GM18870 (cell line): ENCODE results near the gene PAK2.
"Not testable (repeated sequence)": the region's sequence is repeated elsewhere in the genome, so short reads cannot be mapped to it uniquely, and the experiment has no call there.

Experiments
- ATAC-seq: cut with Tn5 transposase; IDR thresholded peaks from one replicate; pipeline ENCODE4 v1.9.1; 2021; ENCODE audit warnings: moderate library complexity; ENCODE audit not compliant: unreplicated experiment

Gene PAK2

DNA sequence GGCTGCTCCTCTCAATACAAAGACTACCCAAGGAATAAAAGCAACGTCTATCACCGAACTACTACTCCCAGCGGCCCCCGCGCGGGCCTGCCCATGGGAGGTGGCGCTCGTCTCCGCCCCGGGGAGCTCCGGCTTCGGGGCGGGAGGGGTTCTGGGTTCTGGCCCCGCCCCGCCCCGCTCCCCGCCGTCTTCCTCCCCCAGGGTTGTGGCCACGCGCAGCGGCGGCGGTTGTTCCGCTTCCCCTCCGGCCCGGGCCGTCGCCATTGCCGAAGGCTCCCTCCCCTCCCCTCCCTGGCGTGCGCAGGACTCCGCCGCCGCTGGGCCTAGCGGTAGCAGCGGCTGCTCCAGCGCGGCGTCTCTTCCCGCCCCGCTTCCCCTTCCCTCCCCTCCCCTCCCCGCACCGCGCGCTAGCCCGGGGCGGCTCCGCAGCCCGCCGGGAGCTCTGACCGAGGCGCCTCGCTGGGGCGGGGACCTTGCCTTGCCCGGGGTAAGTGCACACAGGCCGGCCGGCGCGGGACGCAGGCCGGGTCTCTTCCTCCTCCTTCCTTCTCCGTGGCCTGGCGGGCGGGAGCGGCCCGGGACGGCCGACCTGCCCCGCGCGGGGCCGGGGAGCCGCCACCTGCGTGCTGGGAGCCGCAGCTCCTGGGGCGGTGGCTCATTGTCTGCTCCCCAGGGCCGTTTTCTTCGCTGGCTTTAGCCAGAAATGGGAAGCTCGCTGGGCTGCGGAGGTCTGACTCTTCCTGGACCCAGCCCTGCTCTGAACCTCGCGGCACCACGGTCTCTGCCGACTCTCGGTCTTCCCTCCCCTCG is at the start of gene PAK2:
TSS of gene PAK2 (plus strand) at position 187 of the 810 bp plus-strand sequence. CDS start 42,790 bp downstream, outside the sequence.
- peak; percentile 66 for ATAC-seq

DNA sequence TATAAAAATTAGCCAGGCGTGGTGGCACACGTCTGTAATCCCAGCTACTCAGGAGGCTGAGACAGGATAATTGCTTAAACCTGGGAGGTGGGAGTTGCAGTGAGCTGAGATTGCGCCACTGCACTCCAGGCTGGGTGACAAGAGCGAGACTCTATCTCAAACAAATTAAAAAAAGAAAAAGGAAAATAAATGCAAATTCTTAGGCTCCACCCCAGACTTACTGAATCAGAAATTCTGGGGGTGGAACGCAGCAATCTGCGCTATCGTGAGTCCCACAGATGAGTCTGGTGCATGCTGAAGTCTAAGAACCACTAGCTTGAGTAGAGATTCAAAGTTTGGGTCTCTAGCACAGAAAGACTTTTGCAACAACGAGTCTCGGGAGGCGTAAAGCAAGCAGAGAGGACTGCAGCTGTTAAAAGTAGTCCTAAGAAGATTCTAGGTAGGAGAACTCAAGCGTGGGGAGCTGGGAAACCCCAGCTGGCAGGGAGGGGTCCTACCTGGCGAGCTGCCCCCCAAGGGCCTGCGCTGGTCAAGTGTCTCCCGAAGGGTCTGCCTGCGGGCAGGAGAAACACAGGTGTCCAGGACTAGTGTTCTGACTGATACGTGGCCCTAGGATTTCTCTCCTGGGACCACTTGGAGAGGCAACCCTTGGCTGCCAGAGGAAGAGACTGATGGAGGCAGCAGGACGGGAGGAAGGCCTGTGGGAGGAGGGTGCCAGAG is 49.6 kb upstream of the PAK2 start:
- no peak for ATAC-seq

DNA sequence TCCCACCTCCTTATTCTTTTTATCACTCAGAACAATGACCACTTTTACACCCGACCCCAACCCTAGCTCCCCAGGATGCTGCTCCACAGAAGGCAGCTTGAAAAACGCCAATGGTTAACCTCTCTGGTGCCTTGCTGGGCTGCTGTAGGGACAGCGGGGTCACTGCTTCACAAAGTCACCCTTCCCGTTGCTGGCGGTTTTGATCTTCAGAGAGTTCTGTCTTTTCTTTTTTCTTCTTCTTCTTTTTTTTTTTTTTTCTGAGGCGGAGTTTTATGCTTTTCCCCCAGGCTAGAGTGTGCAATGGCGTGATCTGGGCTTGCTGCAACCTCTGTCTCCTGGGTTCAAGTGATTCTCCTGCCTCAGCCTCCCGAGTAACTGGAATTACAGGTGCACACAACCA is 48.3 kb upstream of the PAK2 start:
- ATAC-seq, result no peak

DNA sequence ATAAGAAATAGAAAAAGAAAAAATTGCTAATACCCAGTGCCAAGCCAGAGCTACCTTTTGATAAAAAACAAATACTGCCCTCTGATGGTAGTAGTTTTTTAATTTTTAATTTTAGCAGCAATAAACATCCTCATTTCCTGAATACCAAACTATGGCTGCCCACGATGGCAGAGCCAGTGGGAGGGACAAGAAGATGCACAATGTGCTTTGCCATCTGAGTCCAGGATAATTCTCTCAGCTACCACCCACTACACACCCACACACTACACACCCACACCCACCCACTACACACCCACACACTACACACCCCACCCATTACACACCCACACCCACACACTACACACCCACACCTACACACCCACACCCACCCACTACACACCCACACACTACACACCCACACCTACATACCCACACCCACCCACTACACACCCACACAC is 45.4 kb upstream of the PAK2 start:
- ATAC-seq, result no peak

DNA sequence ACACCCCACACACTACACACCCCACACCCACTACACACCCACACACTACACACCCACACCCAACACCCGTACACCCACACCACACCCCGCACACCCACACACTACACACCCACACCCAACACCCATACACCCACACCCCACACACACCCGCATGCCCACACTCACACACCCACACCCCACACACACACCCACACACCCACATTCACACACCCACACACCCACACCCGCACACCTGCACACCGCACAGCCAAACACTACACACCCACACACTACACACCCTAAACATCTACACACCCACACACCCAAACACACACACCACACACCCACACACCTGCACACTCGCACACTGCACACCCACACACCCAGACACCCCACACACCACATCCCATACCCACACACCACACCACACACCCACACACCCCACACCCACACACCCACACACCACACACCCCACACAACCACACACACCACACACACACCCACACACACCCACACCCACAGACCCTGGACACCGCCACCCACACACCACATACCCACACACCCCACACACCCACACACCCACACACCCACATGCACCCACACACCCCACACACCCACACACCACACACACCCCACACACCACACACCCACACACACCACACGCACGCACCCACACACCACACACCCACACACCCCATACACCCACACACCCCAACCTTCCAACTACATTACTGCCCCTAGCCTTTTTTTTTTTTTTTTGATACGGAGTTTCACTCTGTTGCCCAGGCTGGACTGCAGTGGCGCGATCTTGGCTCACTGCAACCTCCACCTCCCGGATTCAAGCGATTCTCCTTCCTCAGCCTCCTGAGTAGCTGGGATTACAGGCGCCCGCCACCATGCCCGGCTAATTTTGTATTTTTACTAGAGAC is 44.5 kb upstream of the PAK2 start:
- ATAC-seq, result no peak

DNA sequence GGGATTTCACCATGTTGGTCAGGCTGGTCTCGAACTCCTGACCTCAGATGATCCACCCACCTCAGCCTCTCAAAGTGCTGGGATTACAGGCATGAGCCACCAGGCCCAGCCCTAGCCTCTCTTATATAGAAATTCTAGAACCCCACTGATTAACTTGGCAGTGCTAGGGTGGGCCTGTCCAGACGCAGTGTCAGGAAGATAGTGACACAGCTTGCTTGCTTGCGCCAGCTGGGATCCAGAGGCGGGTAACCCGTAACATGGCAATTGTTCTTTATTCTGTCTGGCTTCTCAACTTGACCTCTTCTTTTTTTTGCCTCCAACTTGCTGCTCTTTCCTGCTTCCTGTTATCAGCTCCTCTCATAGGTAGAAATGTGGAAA is 43.8 kb upstream of the PAK2 start:
- no peak for ATAC-seq

DNA sequence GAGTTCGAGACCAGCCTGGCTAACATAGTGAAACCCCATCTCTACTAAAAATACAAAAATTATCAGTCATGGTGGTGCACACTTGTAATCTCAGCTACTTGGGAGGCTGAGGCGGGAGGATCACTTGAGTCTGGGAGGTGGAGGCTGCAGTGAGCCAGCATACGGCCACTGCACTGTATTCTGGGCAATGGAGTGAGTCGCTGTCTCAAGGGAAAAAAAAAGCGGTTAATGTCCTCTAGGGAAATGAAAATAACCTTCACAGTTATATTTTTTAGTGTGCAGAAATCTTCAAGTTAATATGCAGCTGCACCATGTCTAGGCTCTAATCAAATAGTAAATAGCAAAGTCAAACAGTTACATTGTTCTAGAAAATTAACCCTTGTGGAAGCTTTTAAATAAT is 42.4 kb upstream of the PAK2 start:
- ATAC-seq, result no peak

DNA sequence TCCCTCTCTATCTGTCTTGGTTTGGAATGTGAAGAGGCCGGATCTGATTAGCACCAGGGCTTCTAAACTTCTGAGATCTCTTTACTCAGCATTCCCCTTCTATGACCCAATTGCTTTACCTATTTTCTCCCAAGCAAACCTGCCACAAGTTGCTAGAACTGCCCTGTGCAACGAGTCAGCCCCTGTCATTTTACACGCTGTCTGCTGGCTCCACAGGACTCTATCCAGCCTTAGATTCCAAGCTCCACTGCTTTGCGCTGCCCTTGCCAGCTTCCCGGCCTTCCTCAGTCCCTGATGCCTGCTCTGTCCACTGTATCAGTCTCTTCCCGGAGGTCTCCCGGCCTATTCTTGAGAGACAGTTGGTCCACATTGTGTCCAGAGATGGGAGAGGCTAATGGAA is 39.9 kb upstream of the PAK2 start:
- no peak for ATAC-seq

DNA sequence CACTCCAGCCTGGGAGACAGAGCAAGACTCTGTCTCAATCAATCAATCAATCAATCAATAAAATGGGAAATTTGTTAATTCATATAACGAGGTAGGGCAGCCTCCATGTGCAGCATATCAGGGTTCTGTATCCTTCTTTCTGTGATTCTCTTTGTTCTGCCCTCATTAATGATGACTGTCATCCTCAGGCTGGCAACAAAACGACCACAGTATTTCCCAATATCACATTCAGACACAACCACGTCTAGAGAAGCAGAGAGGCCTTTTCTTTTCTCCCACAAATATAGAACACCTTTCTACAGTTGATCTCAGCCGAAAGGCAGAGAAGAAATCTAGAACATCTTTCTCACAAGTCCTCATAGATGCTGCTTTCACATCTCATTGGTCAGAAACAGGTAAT is 38.9 kb upstream of the PAK2 start:
- ATAC-seq, result no peak

DNA sequence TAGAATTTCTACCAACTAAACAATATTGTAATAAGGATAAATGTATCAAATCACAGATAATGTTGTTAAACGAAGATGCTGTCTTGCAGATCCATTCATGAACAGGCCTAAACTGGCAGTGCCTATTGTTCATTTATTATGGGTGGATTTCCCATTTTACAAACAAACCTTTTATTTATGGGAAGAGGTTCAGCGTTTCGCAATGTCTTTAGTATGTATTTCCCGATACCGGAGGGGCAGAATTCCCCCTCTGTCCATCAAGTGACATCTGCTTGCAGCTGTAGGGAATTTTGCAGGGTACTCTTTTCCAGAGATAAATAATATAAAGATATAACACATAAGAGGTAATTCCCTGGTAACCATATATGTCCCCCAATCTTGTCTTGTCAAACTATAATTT is 33.3 kb upstream of the PAK2 start:
- ATAC-seq, result no peak

DNA sequence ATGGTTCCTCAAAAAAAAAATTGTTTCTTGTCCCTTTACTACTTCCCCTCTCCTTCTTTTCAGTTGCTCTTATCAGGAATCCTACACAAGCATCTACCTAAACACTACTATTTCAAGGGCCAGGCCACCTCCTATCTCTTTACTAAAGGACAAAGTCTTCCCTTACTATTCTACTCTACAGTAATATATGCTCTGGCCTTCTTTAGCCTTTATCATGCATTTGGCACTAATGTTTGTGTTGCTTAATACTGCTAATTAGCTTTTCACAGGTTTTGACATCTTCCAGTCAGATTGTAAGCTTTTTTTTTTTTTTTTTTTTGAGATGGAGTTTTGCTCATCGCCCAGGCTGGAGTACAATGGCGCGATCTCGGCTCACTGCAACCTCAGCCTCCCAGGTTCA is 32.9 kb upstream of the PAK2 start:
- no peak for ATAC-seq

DNA sequence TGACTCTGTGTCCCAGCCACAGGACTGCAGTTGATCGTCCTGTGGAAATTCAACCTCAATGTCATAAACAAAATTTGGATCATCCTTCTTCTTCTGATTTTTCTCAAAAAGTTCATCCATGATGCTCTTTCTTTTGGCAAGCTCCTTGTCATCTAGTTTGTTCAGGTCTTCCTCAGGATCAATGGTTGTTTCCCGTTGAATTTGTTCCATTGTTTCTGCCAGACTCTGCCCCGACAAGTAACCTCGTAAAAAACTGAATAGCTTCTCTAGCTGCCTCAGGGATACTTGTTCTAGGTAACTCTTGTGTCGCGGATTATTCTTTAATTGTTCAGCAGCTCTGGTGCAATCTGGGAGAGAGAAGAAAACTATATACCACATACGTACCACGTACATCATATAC is 32.1 kb upstream of the PAK2 start:
- ATAC-seq, result no peak

DNA sequence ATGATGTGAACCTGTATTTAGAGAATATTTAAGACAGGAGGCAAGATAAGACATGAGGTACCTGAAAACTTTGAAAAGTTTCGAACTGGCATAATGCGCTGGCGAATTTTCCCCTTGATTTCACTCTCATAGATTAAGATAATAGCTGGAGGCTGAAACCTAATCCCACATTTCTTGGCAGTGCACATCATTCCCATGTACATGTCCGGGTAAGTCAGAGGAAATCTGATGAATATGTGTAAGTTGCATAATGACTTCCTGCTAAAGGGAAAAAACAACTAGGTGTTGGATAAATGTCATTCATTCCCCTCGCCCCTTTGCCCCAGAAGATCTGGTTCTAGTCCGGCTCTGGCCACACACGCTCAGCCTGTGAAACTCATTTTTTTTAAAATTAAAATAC is 31.2 kb upstream of the PAK2 start:
- no peak for ATAC-seq

DNA sequence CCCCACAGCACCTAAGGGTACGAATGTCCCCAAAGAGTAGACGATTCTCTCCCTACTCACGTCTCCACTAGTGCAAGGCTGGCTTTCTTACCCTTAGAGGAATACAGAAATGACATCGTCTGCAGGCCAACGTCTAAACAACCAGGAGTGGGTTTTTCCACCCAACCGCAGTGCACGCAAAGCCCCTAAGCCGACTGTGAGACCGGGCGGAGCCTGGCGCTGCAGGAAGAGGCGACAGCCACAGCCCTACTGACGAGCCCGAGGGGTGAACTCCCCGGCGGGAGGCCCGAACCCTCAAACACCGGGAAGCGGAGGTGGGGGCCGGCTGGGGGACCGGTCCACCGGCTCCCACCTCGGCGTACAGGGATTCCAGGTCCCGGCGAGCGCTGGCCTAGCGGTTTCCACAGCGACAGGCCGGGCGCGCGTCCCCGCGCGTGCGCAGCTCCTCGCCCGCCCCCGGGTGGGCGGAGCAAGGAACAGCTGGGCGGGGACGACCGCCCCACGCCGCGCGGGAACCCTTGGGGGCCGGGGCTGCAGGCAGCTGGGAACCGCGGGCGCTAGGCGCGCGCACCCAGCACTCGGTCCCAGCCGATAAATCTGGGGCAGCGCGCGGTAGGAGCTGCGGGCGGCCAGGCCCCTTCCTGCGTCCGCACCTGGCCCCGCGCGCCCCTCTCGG is 27.7 kb upstream of the PAK2 start, which contains the start of the genes CEP19 and PIGX:
TSS of gene CEP19 (minus strand) at position 413 of the 676 bp plus-strand sequence. CDS start 3,593 bp downstream, outside the sequence.
TSS of gene PIGX (plus strand) at position 540 of the 676 bp plus-strand sequence.
- peak; percentile 52 for ATAC-seq

DNA sequence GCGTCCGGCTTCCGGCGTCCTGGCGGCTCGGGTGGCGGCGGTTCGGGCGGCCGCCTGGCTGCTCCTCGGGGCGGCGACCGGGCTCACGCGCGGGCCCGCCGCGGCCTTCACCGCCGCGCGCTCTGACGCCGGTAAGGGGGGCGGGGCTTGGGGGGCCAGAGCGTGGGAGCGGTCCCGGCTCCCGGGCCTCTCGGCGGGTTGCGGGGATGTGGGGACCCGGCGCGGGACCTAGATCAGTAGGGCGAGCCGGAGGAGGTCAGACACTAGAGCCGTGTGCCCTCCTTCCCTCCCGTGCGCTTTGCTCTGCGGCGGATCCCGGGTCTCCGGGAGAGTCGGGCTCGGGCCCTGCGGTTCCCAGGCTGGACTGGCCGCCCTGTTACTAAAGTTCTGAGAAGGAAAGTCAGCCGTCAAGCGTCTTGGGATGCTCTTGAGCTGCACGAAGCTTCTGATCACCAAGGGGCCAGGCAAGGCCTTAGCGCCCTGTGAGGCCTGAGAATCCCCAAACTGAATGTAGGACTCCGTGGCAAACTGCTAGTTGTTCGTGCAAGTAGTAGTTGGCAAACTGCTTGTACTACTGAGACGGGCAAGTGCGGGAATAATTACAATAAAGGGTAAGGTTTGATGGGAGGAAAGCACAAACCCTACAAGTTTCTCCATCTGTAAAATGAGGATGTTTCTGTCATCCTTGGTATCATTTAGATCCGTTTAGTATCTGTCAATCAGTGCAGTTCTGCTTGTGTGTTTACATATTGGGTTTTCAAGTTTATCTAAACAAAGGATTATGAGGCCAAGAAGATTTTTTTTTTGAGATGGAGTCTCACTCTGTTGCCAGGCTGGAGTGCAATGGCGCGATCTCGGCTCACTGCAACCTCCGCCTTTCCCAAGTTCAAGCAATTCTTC is 26.9 kb upstream of the PAK2 start:
- ATAC-seq, result peak; percentile 34

DNA sequence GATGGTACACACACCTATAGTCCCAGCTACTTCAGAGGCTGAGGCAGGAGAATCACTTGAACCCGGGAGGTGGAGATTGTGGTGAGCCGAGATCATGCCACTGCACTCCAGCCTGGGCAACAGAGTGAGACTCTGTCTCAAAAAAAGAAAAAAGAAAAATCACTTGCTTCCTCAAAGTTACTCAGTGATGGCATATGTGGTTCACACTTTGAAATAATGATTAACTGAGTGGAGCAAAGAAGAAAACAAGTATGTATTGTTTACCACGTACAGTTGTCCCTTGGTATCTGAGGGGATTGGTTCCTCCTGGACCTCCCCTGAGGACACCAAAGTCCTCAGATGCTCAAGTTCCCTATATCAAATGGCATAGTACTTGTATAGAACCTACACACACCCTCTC is 22.5 kb upstream of the PAK2 start:
- not testable (repeated sequence) for ATAC-seq

DNA sequence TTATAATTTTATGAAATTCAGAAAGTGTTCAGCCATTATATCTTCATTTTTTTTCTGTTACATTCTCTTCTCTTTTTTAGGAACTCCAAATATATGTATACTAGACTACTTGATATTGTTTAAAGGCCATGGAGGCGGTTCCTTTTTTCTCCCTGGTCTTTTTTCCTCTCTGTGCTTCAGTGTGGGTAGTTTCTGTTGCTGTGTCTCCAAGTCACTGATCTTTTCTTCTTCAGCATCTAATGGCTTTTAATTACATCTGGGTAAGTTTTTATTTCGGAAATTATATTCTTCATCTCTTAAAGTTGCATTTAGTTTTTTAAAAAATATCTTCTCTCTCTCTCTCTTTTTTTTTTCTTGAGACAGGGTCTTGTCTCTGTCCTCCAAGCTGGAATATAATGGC is 18.6 kb upstream of the PAK2 start:
- ATAC-seq, result no peak

DNA sequence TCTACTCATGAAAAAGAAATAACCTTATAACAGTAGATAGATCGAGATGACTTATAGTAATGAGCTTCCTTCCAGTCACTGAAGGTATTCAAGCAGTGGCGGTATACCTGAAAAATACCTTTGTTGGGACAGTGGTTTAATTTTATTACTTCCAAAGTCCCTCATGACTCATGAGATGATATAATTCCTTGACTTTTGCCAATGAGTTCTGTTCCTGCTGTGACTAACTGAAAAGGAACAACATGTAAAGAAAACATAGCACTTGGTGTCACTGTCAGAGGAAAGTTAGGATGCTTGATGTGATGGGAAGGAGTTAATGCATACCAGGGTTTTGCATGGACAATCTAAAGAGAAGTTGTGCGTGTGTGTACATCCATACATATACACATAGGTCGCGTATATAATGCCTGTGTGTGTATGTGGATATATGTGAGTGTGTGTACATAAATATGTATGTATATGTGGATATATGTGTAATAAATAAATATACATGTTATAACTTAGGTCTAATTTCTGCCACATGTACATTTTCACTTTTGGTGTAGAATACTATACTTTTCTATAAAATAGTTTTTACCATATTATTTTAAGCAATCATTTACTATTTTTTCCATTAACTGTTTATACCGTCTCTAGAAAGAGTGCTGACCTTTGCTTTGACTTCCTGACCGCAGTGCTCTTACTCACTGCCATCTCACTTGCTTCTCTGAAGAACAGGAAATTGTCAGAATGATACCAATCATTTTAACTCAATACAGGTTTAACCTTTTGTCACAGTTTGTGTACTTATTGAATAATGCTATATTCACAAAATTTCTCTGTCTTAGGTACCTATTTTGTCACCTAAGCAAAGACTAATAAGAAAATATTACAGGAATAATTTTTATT is 12.6 kb upstream of the PAK2 start:
- ATAC-seq, result no peak

DNA sequence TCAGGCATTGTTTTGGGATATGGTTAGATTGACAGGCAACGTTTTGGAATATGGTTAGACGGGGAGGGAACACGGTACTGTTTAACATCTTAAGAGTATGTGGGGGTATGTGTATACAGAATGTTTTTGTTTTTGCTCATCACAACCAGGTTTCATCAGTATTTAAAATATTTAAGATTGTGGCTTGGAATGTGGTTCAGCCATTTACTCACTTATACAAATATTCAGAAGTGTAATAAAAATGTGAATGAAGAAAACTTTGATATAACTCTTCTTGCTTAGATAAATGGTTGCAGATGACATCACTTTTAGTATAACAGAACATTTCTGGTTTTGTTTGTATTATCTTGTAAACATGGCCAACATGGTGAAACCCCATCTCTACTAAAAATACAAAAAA is 3.9 kb upstream of the PAK2 start:
- ATAC-seq, result no peak
